GM12892 (cell line): ENCODE data around the gene FAM240B.

ENCODE experiments used
- DNase-seq: peaks from one replicate; pipeline ENCODE4 v3.0.0; 2011; ENCODE audit not compliant: insufficient read length
- FAIRE-seq: peaks from 2 replicates; lab custom pipeline; 2011; peaks lifted over from hg19 to GRCh38; lab: Jason Lieb, UNC
- POLR2A ChIP-seq: IDR thresholded peaks from 2 replicates; pipeline ENCODE4 v1.6.1; 2011; ENCODE audit warnings: low read depth, low read length, control low read depth
- POLR2AphosphoS5 ChIP-seq: IDR thresholded peaks from 2 replicates; pipeline ENCODE4 v1.6.1; 2011; ENCODE audit warnings: low read depth, low read length, control low read depth
- TAF1 ChIP-seq: IDR thresholded peaks from 2 replicates; pipeline ENCODE4 v1.6.1; 2011; ENCODE audit warnings: low read depth, mild to moderate bottlenecking, control low read depth, low read length, borderline replicate concordance

The FAM240B gene

GRCh38 chr9:38680837-38681445, 39.0 kb downstream of the FAM240B start:
- FAIRE-seq (no peak), DNase-seq (no peak)
- no peak for TF ChIP-seq TAF1
- no peak for TF ChIP-seq POLR2AphosphoS5
- TF ChIP-seq POLR2A, result no peak

GRCh38 chr9:38677660-38678303, 42.2 kb downstream of the FAM240B start:
- no peak for FAIRE-seq

GRCh38 chr9:38675831-38676230, 44.1 kb downstream of the FAM240B start:
- FAIRE-seq, result no peak
- TF ChIP-seq TAF1 (no peak), POLR2A (no peak), POLR2AphosphoS5 (no peak)
- DNase-seq, result no peak

More at GRCh38 chr9:38677660-38678303, 42.2 kb downstream of the FAM240B start:
- DNase-seq, result no peak
- TF ChIP-seq POLR2AphosphoS5, result no peak
- no peak for TF ChIP-seq POLR2A
- TF ChIP-seq TAF1, result no peak

GRCh38 chr9:38675211-38675610, 44.7 kb downstream of the FAM240B start:
- TF ChIP-seq POLR2AphosphoS5, result no peak
- no peak for TF ChIP-seq TAF1
- TF ChIP-seq POLR2A, result no peak
- DNase-seq, result no peak
- FAIRE-seq, result no peak

- FAIRE-seq (no peak), DNase-seq (no peak)
- TF ChIP-seq POLR2AphosphoS5 (no peak), POLR2A (no peak), TAF1 (no peak)
These were observed 46.3 kb downstream of the FAM240B start for GRCh38 chr9:38673399-38674193.

DNA sequence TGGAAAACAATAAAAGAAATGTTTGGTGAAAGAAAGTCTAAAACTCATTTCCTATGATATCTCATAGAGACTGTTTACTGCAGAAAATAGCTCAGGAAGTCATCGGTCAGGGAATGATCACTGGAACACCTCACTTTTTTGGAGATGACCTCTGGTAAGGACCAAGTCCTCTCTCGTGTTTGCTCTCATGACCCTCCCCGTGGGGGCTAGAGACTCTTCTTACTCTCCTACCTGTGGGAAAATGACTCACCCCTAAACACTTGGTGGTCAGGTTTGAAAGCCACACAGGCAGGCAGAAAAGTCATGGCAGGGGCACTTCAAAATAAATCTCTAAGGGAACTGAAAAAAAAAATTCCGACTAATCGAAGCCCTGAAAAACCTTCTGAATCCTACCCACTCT, 48.2 kb downstream of the FAM240B start:
- DNase-seq (no peak), FAIRE-seq (no peak)
- no peak for TF ChIP-seq POLR2A
- no peak for TF ChIP-seq TAF1
- no peak for TF ChIP-seq POLR2AphosphoS5

DNA sequence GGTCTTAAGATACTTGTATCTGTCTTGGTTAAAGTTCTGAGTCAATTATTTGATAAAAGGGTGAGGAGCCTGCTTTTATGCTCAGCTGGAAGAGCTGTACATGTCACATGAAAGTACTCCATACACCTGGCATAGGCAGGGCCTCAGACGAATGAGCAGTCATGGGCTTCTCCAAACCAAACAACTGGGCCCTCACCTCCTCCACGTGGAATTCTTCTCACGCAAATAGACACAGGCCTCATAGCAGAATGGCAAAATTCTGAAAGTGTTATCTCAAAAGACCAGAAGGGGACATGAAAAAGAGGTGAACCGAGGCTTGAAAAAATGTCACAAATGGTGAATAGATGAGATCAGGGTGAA, 48.6 kb downstream of the FAM240B start:
- TF ChIP-seq POLR2AphosphoS5 (no peak), POLR2A (no peak), TAF1 (no peak)
- FAIRE-seq, result no peak
- DNase-seq, result no peak

DNA sequence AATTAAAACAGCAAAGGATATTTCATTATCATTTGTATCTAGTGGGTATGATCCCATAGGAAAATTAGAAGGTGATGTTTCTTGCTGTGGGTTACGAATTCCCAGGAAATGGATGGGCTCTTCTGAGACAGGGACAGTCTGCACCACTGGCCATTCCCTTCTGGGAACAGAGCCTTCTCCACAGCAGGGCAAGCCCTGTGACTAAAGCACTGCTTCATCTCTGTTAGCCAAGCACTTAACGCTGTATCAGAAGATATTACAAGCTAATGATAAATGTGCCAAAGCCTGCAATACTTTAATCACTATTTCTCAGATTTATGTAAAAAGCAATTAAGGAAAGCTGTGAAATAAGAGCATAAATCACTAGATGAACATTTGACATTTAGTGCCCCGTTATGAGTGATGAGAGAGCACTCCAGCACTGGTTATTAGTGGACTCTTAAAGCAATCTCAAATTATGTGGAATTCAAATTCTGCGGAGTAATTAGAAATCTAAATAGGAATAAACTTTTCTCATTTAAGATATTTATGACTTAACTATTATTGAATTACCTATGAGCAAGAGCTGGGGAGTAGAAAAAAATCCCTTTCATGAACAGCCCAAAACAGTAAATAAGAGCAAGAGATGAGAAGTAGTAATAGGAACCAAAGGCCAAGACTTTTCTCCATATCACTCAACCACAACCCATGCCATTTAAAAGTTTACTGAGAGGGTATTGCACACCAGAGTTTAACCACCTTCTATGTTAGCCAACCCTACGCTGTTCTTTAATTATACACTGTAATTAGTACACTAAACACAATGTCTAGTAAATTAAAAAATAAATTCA, 49.2 kb downstream of the FAM240B start:
- no peak for TF ChIP-seq POLR2A
- TF ChIP-seq POLR2AphosphoS5, result no peak
- TF ChIP-seq TAF1, result no peak
- DNase-seq (no peak), FAIRE-seq (no peak)

DNA sequence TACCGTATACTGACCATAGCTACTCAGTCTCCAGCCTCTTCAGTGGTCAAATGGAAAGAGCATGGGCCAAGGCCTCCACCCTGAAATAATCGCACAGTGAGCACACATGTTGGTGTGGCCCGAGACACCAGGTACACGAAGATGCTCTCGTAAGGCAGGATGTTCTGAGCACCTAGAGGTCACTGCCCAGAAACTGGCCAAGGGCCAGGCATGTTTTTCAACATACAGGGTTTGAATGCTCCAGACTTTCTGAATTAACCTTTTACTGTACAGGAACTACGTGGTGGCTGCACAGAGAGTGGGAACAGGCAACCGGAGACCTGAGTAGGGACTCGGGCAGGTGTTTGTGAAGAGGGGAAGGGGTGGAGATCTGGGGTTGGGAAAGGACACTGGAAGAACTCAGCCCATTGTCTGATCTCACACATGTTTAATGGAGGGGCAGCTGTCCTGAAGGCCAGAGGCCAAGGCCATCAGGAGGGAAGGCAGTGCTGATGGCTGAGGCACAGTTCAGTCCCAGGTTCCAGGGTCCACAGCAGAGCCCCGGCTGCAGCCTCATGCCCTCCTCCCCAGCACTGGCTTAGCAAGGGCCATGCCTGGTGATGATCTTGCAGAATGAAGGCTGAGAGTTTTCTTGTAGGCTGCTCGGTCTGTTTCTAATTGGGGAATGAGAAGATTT, 51.0 kb downstream of the FAM240B start:
- DNase-seq (no peak), FAIRE-seq (no peak)
- TF ChIP-seq TAF1, result no peak
- no peak for TF ChIP-seq POLR2AphosphoS5
- no peak for TF ChIP-seq POLR2A

DNA sequence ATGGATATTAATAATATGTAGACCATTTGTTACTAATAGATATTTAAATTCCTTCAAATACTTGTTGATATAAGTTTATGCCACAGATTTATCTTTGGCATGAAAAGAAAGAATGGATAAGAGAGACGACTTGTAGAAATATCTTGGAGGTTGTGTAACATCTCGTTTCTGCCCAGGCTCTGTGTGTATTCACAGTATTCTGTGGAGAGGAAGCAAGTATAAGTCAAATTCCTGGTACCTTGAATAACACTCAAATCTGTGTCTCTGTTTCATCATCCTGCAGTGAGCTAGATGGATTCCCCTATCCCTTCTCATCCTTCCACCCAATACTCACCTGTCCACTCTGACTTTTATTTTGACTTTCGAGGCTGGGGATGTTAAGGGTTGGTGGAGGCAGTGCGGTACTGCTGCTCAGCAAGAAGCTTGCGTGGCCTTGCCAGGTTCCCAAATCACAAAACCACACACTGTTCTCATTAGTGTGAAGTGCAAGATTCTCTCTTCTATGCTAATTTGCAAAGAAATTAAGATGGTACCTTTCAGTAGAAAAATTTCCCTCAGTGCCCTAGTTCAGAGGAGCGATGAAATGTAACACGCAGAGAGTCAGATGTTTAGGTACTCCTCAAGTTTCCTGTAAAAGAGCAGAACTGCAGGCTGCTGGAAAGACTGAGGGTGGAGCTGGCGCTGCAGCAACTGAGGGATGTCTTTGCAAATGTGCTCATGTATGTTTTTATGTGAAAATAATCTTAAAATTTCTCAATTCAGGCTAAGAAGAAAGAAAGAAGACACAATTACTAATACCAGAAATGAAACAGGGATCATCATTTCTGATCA, 57.0 kb downstream of the FAM240B start:
- DNase-seq (no peak), FAIRE-seq (no peak)
- TF ChIP-seq TAF1, result no peak
